Activated CD8-positive, alpha-beta memory T cell treated with anti-CD3 and anti-CD28 coated beads for 48 hours (primary cell): ENCODE data around the gene PLAC1.

Source experiments
- DNase-seq, 3 experiments: peaks; one replicate each; pipeline ENCODE4 v3.0.0-alpha.2; 2020; ENCODE audit warnings: low read depth in 2 of 3, low spot score in 2 of 3

Gene PLAC1

DNA sequence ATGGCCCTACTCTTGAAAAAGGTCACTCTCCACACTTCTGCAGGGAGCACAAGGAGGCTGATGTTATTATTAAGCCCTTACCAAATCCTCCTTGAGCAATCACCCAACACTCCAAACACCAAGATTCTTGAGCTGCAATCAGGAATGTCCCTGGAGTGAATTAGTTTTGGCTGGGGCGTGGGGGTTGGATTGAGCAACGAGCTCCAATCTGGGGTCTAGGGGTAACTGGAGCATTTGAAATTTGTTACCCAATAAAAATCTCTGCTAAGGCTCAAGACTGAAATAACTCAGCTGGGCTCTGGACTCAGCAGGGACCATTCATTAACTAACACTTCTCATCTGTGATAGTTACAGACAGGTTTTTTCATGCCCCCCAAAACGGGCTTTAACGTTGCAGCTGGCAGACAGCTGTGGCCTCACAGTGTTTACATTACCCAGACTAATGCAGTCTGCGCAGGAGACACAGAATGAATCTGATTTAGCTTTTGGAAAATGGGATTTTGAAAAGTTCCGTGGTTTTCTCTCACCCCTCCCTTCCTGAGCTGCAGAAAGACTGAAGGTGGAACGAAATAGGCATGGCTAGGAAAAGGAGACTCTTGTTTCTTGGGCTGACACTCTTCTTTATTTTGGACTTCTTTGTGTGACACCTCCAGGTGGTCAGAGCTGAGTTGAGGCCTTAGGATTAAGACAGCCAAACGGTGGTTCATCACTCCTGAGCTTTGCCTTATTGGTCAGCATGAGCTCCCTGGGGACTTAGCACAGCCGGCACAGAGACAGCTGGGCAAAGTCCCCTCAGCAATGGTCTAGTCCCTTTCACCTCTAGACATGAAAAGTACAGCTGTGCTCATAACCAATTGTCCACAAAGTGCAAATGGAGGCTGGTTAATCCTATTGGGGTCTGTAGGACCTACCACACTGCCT is 26.6 kb downstream of the PLAC1 start:
- DNase-seq = no peak

- no peak for DNase-seq
Measured at GRCh38 chrX:134628663-134629062, 29.6 kb downstream of the PLAC1 start.

DNA sequence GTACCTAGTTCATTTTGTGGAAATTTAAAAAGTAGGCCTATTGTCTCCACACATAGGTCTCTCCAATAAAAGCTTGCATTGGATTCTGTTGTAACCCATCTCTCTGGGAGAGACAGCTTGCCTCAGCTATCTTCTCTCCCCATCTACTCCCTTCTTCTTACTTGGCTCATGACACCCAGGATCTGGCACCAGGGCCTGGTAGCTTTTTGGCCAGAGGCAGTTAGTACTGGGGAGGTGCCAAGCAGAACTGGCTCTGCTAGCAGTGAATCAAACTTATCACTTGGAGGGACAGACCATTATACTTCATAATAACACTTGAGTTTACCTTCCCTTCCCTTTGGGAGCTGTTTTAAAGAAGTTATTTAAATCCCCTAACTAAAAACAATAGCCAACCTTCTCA is 31.8 kb downstream of the PLAC1 start:
- DNase-seq = no peak

DNA sequence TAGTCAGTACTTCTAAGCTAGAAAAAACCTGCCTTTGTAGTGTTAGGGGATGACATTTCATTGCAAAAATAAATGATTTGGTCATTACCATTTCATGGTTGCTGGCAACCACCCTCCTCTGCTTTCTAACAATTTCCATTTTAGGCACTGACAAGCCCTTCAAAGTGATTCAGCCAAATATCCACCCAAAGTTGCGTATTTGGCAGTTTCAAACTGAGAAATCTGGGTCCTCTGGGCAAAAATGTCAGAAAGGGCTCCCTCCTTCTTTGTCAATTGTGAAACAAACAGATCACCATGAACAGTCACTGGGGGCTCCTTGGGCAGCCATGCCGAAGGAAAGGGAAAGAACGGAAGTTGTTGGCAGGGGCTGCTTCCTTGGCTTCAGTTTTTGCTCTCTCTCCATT is 33.0 kb downstream of the PLAC1 start:
- no peak for DNase-seq

DNA sequence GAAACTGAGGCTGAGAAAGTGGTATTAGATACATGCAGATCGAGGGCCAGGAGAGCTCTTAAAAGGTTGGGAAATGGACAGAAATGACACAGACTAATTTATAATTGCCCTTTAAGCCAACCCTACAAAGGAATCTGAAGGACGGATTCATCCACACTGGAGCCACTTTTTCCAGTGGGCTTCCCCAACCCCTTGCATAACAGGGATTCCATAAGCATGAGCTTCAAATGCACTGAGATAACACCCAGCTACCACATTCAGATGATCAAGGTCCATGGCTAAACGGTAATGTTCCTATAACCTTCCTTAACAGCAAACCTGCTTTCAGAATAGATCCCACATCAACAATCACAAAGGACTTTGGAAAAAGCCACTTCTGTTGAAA is 34.2 kb downstream of the PLAC1 start:
- DNase-seq = no peak

GRCh38 chrX:134623293-134624045 is 34.8 kb downstream of the PLAC1 start:
- DNase-seq = no peak

DNA sequence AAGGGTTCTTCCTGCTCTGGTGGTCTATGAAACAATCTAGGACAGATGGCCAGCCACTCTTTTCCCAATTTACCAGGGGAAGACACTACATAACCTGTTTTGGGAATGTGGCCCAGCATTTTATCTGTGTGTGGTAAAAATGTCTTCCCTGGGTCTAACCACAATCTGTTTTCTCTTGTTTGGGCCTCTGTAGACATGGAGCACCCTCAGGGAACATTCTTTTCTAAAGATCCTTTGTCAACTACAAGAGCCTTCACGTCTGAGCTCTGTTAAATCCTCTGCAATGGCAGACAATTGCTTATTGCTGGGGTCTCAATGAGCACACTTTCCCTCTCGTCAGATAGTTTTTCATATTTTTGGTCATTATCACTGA is 35.5 kb downstream of the PLAC1 start:
- DNase-seq = no peak

GRCh38 chrX:134622056-134622812 is 36.0 kb downstream of the PLAC1 start:
- no peak for DNase-seq

GRCh38 chrX:134619838-134620237 is 38.4 kb downstream of the PLAC1 start:
- DNase-seq = no peak

- DNase-seq = no peak
Measured at GRCh38 chrX:134613396-134613795, 44.9 kb downstream of the PLAC1 start.

DNA sequence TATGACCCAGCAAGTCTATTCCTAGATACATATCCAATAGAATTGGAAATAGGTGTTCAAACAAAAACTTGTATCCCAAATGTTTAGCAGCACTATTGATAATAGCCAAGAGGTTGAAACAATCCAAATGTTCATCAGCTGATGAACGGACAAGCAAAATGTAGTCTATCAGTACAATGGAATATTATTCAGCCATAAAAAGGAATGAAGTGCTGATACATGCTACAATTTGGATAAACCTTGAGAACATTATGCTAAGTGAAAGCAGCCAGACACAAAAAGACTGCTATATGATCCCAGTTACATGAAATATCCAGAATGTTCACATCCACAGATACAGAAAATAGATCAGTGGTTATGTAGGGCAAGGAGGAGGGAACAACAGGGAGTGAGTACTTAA is 50.1 kb downstream of the PLAC1 start:
- no peak for DNase-seq

DNA sequence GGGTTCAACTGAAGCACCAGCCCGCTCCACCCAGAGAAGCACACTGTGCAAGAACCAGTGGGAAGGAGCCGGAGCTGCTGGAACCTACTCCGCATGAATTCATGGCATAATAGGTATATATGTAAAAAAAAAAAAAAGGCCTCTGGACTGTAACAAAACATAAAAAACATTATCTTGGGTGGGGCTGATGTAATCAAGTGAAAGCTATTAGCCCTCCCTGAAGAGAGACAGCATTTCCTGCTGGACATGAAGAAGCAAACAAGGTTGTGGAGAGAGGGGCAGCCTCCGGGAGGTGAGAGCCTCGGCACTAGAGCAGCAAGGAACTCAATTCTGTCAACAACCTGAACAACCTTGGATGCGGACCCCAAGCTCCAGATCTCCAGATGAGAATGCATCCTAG is 50.7 kb downstream of the PLAC1 start:
- DNase-seq = no peak

DNA sequence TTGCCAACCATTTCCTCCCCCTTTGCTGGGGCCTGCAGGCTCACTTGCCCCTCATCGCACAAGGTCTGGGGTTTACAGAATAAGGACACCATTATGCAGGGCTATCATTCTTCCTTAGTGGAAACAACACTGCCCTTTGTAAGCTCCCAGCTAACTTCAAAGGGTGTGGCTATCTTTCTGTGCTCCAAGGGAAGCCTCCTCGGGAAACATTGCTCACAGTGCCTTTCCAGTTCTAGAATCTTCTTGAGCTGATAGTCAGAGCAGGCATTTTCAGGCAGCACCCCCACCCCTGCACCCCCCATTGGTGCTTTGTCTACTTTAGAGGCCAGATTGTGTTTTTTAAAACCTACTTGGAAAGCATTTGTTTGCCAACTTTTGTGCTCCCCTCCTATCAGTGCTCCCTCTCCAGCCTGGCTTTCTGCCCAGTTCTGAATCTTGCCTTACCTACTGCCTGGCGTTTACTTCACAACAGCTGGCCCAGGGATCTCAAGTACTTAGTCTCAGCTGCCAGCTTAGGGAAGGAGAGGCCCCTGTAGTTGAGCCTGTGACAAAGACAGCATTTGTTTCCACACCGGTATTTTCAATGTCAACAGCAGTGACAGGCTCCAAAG is 53.5 kb downstream of the PLAC1 start:
- DNase-seq = no peak

DNA sequence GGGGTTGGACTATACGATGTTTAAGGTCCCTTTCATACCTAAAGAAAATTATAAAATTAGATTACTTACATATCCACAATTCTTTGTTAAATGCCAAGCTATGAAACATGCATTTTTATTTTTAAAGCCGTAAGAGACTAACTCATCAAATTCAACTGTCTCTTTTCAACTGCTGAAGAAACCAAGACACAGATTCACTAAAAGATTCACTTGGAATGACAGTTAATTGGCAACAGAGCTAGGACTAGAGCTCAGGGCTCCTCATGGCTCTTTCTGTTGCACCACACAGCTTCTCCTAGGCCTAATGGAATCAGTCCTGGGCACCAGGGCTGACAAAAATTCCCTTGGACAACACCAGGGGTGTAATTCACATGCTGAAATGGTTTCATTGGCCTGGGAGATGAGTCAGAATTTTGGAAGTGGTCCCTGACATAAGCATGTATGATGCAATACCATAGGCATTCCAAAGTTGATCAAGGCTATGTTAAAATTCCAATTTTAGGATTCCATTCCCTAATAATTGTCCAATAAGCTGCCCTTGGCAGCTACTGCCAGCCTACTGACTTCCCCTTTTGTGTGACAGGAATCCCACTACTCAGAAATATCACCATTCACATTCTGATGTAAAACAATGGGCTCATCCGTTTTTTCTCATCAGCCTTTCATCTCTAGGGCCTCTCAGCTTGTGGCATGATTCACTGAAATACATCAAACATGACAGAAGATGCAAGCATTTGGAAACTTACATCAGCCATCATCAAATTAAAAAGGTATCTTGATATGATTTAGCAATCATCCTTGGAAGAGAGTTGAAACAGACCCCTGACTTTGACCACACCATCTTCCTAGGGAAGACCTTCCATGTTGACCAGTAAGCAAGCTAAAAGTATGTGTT is 54.2 kb downstream of the PLAC1 start:
- DNase-seq = no peak

- DNase-seq = no peak
Measured at GRCh38 chrX:134602410-134602809, 55.9 kb downstream of the PLAC1 start.

GRCh38 chrX:134601240-134601765 is 57.0 kb downstream of the PLAC1 start:
- DNase-seq = no peak

DNA sequence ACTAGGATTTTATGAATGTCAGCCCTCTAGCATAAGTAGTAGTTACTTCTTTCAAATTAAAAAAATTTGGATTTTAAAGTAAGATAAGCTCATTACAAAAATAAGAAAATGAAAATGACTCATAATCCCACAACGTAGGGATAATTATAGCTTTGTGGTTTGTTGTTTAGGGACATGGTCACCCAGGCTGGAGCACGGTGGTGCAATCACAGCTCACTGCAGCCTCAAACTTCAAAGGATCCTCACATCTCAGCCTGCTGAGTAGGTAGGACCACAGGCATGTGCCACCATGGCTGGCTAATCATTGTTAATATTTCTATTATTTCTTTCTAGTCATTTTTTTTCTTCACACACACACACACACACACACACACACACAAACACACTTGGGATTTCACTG is 57.6 kb downstream of the PLAC1 start:
- no peak for DNase-seq

- DNase-seq = no peak
Measured at GRCh38 chrX:134599184-134599914, 58.9 kb downstream of the PLAC1 start.

DNA sequence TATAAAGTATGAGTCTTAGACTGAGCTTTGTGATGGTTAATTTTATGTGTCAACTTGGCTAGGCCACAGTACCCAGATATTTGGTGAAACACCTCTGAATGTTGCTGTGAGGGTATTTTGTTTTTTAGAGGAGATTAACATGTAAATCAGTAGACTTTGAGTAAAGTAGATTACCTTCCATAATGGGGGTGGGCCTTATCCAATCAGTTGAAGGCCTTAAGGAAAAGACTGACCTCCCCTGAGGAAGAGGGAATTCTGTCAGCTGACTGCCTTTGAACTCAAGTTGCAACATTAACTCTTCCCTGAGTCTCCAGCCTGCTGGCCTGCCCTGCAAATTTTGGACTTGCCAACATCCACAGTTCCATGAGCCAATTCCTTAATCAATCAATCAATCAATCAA is 66.0 kb downstream of the PLAC1 start:
- DNase-seq = no peak
